ENCODE results near the gene LILRA5. TPM values are rescaled to one million over a fixed set of nuclear protein-coding genes. Genes with fewer than 3 reads are reported as not detected.
A peak's percentile ranks its signal among the peaks of the same experiment; 100 is the strongest.
"Not testable (repeated sequence)": the region's sequence is repeated elsewhere in the genome, so short reads cannot be mapped to it uniquely, and the experiment has no call there.

The LILRA5 gene
- total RNA-seq (2021), result not detected in 2 replicates
- Bru-seq, nascent RNA, result not detected
- not detected for BruChase-seq, experiment 1, labeled RNA remaining after a 2-hour chase
- BruChase-seq, experiment 2, labeled RNA remaining after a 6-hour chase, result not detected
- long read RNA-seq, result 0 reads

- POLR2A ChIA-PET (ENCODE audit: low non-redundant PET), result no interaction called here
- no peak for DNase-seq (ENCODE audit: low spot score)
- Histone ChIP-seq H3K27ac (ENCODE audit: low read depth, low read length, poor library complexity, severe bottlenecking) (no peak within 1 kb of the TSS), H3K9me3 (ENCODE audit: low read depth, low read length, poor library complexity, severe bottlenecking) (no peaks in the 10 kb centered on the region), H3K36me3 (ENCODE audit: insufficient read depth, low read length, poor library complexity, severe bottlenecking) (no peaks in the 10 kb centered on the region), H3K4me1 (ENCODE audit: insufficient read depth, low read length, poor library complexity, severe bottlenecking) (no peaks in the 10 kb centered on the region), H3K27me3 (replicated peaks; ENCODE audit: insufficient read depth, low read depth, low read length, poor library complexity) (peaks cover 43% of the 10 kb centered on the region), H3K4me3 (ENCODE audit: low read depth, low read length, poor library complexity, severe bottlenecking) (no peak within 1 kb of the TSS)
- intact Hi-C loops (cut with micrococcal nuclease; ENCODE audit: unreplicated experiment), result no loop called here
- TF ChIP-seq EZH2 (IDR thresholded peaks at IDR 0.05; ENCODE audit: borderline replicate concordance, low read depth, low read length, poor library complexity, severe bottlenecking) (no peak), CTCF (conservative IDR thresholded peaks at IDR 0.05; ENCODE audit: low read depth, low read length) (no peak)
- CTCF ChIA-PET, result no interaction called here
- no TSS peak for BruUV-seq (replicated peaks)
Observed at GRCh38 chr19:54312436-54313377, at the start of gene LILRA5. Gene LILRA5, minus strand, starts transcription at chr19:54313166. Its CDS starts 147 bp downstream, at chr19:54313019.

GRCh38 chr19:54361680-54362422, 48.9 kb upstream of the LILRA5 start:
- H3K4me1 ChIP-seq (ENCODE audit: insufficient read depth, low read length, poor library complexity, severe bottlenecking); H3K4me3 ChIP-seq (ENCODE audit: low read depth, low read length, poor library complexity, severe bottlenecking); BruUV-seq (replicated peaks); H3K9me3 ChIP-seq (ENCODE audit: low read depth, low read length, poor library complexity, severe bottlenecking); H3K36me3 ChIP-seq (ENCODE audit: insufficient read depth, low read length, poor library complexity, severe bottlenecking); H3K27me3 ChIP-seq (replicated peaks; ENCODE audit: insufficient read depth, low read depth, low read length, poor library complexity); POLR2A ChIA-PET (ENCODE audit: low non-redundant PET); intact Hi-C loops (cut with micrococcal nuclease; ENCODE audit: unreplicated experiment); H3K27ac ChIP-seq (ENCODE audit: low read depth, low read length, poor library complexity, severe bottlenecking); DNase-seq (ENCODE audit: low spot score); CTCF ChIA-PET: not testable (repeated sequence)

DNA sequence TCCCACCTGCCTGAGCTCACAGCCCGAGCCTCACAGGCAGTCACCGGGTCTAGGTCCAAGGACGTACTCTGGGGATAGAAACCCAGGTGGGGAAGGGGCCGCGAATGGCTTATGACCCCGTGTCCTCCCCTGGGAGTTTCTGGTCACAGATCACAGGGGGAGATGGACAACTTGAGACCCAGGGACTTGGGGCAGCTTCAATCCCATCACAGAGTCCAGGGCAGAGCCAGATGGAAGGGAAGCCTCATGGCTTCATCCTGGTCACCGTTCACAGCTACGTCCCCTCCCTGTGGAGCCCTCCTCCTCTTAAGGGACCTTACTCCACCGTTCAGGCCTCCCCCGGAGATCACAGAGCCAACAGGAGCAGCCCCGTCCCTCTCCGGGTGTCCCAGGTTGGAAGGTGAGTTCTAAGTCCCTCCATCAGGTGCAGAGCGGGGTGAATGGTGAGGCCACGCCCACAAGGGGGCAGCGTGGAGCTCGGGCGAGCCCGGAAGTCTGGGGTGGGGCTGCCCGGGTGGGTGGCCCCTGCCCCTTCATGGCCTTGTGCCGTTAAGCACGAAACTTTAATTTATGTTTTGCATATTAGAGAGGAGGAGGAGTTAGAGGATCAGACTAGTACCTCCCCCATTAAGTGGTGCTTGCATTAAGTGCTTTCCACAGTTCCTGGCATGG, 46.3 kb upstream of the LILRA5 start:
- H3K4me1 ChIP-seq (ENCODE audit: insufficient read depth, low read length, poor library complexity, severe bottlenecking); intact Hi-C loops (cut with micrococcal nuclease; ENCODE audit: unreplicated experiment); H3K27ac ChIP-seq (ENCODE audit: low read depth, low read length, poor library complexity, severe bottlenecking); CTCF ChIA-PET; DNase-seq (ENCODE audit: low spot score); H3K27me3 ChIP-seq (replicated peaks; ENCODE audit: insufficient read depth, low read depth, low read length, poor library complexity); H3K9me3 ChIP-seq (ENCODE audit: low read depth, low read length, poor library complexity, severe bottlenecking); H3K4me3 ChIP-seq (ENCODE audit: low read depth, low read length, poor library complexity, severe bottlenecking); POLR2A ChIA-PET (ENCODE audit: low non-redundant PET); BruUV-seq (replicated peaks); H3K36me3 ChIP-seq (ENCODE audit: insufficient read depth, low read length, poor library complexity, severe bottlenecking): not testable (repeated sequence)
- peak; percentile 36 for TF ChIP-seq CTCF (conservative IDR thresholded peaks at IDR 0.05; ENCODE audit: low read depth, low read length)
